RPMI7951 (cell line): ENCODE data around the gene RBMS3. TPM values are rescaled to one million over a fixed set of nuclear protein-coding genes. Genes with fewer than 3 reads are reported as not detected.
"Not testable (repeated sequence)": the region's sequence is repeated elsewhere in the genome, so short reads cannot be mapped to it uniquely, and the experiment has no call there.

Source experiments
- DNase-seq: peaks from one replicate; pipeline ENCODE4 v3.0.0-alpha.2; 2012; ENCODE audit warnings: low read depth
- total RNA-seq: library from RNA; depleted of rRNA; stranded (reverse); fragments of >200 nt; shearing (Covaris generic); gene quantifications from 2 replicates; pipeline ENCODE4 v1.2.3, GENCODE V29; 2014

Gene RBMS3
- total RNA-seq, 1 experiment from 2014 or later = 22.8 TPM

- no peak for DNase-seq
Measured at GRCh38 chr3:29618395-29619282, 337.8 kb downstream of the RBMS3 start.

GRCh38 chr3:29619676-29620075, 338.8 kb downstream of the RBMS3 start:
- DNase-seq = no peak

DNA sequence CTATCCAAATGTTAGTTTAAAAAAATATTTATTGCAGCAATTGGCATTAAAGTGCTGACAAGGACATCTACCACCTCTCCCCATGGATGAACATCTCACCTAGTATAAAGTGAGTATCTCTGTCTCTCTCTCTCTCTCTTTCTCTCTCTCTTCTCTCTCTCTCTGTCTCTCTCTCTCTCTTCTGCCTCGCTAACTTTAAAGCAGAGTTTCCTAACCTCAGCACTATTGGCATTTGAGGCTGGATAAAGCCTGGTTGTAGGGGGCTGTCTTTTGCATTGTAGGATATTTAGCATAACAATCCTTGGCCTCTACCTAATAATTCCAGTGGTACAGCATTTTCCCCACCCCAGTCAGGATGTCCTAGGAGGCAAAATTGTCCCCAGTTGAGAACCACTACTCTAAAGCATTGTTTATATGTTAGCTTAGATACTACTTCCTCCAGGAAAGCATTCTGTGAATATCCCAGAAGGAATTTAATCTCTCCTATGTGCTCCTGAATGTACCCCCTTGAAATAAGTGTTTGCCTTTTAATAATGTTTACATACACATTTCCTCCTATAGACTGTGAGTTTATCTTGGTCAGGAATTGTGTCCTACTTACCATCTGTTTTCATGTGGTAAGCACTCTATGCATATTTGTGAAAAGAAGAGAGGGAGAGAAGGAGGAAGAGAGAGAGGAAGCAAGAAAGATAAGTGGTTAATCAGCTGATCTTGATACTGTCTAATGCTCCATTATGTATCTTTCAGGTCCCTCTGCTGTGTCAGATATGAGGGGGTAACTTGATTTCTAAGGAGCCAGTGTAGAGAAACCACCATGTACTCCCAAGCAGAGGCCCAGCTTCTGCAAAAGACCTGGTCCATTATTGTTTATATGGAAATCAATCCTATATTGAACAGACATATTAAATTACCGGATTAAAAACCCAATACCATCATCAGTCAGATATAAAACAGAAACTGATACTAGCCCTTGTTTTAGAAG, 346.6 kb downstream of the RBMS3 start:
- no peak for DNase-seq

GRCh38 chr3:29628795-29629194, 347.9 kb downstream of the RBMS3 start:
- no peak for DNase-seq

DNA sequence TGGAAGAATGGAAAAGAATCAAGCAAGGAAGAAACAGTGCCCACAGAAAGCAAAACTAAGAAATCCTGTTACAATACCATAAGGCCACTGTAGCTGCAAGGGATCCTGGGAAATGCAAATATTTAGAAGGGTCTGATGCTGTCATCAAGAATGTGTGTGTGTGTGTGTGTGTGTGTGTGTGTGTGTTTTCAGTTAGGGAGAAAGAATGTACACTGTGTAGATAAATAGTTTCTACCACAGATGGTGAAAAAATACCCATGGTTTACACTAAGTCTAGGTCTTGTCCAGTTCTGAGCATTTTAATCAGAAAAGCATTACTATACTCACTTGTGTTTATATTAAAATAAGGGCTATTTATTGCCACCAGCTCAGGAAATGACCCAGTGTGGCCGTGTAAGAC, 355.0 kb downstream of the RBMS3 start:
- DNase-seq = no peak

- no peak for DNase-seq
Measured at GRCh38 chr3:29637068-29637467, 356.2 kb downstream of the RBMS3 start.

DNA sequence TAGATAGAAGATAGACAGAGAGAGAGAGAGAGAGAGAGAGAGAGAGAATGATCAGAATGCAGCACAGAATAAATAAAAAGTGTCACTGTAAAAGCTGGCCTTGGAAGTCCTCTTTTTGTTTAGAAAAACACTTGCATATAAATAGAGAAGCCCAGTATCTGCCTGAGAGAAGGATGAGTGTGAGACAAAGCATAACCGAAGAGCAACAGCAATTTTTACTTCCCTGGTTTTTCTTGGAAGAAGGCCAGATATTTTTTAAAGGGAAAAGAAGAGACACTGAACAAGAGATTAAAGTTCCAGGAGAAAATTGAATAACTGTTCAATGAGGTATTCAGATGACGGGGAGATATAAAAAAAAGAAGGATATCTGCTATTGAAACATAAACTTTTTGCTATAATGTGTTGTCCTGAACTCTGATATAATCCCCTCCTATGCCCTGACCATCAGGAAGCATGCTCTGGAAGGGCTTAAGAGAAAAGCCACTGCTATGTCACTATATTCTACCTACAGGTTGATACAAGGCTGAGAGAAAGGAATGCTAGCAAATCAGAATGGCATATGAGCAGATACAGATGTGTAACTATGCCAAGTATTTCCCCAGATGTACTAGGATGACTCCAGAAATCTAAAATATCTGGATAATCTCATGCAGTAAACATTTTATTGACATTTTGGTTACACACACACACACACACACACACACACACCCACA, 358.9 kb downstream of the RBMS3 start:
- no peak for DNase-seq

DNA sequence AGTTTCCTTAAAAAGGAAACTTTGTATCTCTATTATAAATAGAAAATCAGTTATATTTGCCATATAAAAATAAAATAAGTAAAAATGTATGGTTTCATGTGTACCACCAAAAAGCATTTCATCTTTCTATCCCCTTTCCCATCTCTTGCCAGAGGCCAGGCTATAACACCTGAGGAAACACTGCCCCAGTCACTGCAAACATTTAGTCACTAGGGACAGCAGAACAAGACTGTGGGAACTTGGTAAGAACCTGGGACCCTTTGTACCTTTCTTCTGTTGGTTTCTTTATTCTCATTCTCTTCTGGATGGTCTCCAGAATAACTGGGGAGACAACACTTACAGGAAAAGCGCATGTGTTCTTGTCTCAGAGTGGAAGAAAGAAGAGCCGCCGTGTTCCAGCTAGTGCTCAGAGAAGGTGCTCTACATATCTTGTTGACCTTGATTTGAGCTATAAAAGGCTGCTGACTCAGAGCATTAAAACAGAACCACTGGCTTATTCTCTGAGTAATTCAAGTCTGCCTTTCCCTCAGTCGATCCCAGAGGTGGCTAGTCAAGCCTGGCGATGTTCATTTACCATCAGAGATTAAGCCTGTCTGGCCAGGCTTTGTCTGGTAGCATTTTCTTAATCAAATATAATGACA, 361.6 kb downstream of the RBMS3 start:
- DNase-seq = peak; percentile 62

GRCh38 chr3:29643034-29643425, 362.2 kb downstream of the RBMS3 start:
- DNase-seq = no peak

DNA sequence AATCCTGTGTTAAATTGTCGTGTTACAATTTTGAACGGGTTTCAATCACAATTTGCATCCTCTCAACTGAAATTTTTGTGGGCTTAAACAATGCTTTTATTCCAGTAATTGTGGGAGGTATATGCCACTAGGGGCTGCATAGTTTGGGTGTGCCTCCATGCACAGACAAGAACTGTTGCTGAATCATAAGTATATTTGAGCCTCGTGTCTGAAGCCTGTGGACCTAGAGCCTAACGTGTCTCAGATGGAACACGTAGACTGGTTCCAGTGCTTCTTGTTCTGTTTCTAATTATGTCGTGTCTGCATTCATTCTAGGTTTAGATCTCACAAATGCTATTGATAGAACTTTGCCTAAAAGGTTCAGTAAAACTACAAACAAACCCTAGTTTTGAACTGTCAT, 363.4 kb downstream of the RBMS3 start:
- peak; percentile 55 for DNase-seq

DNA sequence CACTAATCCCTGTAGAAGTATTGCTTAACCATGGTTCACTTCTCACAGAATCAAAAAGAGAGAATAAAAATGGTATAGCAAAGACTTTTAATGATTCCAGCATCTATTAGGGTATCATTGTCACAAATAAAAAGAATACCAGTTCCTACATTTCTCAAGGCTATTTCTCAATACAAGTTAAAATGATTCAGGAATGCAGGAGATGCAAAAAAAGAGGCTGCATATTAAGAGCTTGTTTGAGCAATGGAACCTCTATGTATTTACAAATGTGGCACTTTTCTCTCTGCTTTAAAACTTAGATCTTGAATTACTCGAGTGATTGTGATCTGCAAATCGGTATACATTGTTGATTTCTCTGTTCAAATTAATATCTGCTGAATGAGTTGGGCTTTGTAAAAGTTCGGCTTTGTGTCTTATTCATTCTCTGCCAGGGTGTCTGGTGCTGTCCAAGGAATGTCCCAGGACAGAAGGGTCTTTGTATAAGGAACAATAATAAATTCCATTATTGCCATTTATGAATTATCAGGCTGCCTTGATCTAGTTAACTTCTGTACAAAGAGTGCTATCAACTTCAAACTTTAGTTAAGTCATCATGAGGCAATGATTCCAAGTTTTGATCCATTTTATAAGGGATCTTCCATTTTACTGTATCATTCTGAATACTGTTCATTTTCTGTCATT, 364.2 kb downstream of the RBMS3 start:
- DNase-seq = no peak

GRCh38 chr3:29646043-29646442, 365.2 kb downstream of the RBMS3 start:
- DNase-seq = no peak

DNA sequence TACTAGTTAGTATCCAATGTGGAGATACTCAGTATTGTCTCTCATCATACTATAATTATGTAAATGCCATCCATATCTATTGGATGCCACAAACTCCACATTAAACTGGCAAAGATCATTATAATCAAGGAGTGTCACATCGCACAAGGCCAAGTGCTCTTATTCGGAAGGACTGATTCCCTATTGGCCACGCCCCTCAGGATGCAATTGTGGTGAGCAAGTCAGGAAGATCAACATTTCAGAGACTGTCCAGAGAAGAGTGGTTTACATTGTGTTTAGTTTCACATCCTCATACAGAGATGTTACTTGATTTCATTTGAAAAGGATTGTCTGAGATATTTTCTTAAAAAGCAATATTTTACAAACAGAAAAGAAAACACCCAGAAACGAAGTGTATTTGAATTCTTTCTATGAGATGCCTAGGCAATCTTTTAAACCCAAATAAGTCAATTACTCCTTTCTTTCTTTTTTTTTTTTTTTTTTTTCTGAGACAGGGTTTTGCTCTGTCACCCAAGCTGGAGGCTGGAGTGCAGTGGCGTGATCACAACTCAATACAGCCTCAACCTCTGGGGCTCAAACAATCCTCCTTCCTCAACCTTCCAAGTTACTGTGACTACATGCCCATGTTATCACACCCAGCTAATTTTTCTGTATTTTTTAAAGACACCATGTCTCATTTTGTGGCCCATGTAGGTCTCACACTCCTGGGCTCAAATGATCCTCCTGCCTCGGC, 369.1 kb downstream of the RBMS3 start:
- peak; percentile 77 for DNase-seq

- no peak for DNase-seq
Measured at GRCh38 chr3:29653680-29654079, 372.8 kb downstream of the RBMS3 start.

GRCh38 chr3:29655015-29655747, 374.3 kb downstream of the RBMS3 start:
- DNase-seq = no peak

GRCh38 chr3:29665688-29666087, 384.8 kb downstream of the RBMS3 start:
- no peak for DNase-seq

GRCh38 chr3:29668233-29668632, 387.4 kb downstream of the RBMS3 start:
- DNase-seq = no peak

- DNase-seq = peak; percentile 8
Measured at GRCh38 chr3:29668728-29669127, 387.9 kb downstream of the RBMS3 start.

- DNase-seq = not testable (repeated sequence)
Measured at GRCh38 chr3:29670476-29670875, 389.6 kb downstream of the RBMS3 start.
